H1 (cell line): Measurements from ENCODE around the gene YOD1. TPM values are rescaled to one million over a fixed set of nuclear protein-coding genes. Genes with fewer than 3 reads are reported as not detected.

ENCODE experiments used
- CTCF ChIA-PET: fragments of 300-600 bp; sonication (Branson Sonifier 250); formaldehyde crosslinking; loops from one replicate; lab custom pipeline; 2021; ENCODE audit not compliant: partially characterized antibody; lab: Charles Lee
- POLR2A ChIA-PET: fragments of 300-600 bp; sonication (Branson Sonifier 250); formaldehyde crosslinking; loops from one replicate; lab custom pipeline; 2021; ENCODE audit warnings: inconsistent platforms; ENCODE audit not compliant: partially characterized antibody; lab: Charles Lee
- DNase-seq, 2 experiments: peaks; one replicate each; pipeline versions ENCODE4 v3.0.0 to v3.0.0-alpha.2; 2010 to 2022; ENCODE audit warnings: low spot score in 2 of 2, low read depth in 1 of 2, mixed read lengths in 1 of 2
- FAIRE-seq: peaks from 2 replicates; lab custom pipeline; 2011; peaks lifted over from hg19 to GRCh38; lab: Jason Lieb, UNC
- H2AFZ ChIP-seq: 2 replicates; pipeline ENCODE4 v1.8.1; 2012; ENCODE audit warnings: low read length, inconsistent platforms
- H2AK5ac ChIP-seq: 2 replicates; pipeline ENCODE4 v1.6.1; 2013; ENCODE audit warnings: low read depth, low read length
- H2BK120ac ChIP-seq: replicated peaks from 2 replicates; pipeline ENCODE3; 2013; ENCODE audit warnings: low read depth, low read length, inconsistent platforms
- H2BK12ac ChIP-seq: 2 replicates; pipeline ENCODE4 v1.6.1; 2013; ENCODE audit warnings: low read depth, low read length
- H2BK15ac ChIP-seq: 2 replicates; pipeline ENCODE4 v1.6.1; 2013; ENCODE audit warnings: low read length
- H2BK20ac ChIP-seq: 2 replicates; pipeline ENCODE4 v1.6.1; 2013; ENCODE audit warnings: low read length
- H2BK5ac ChIP-seq: 2 replicates; pipeline ENCODE4 v1.6.1; 2013; ENCODE audit warnings: low read depth, low read length
- H3K14ac ChIP-seq: 2 replicates; pipeline ENCODE4 v1.6.1; 2013; ENCODE audit warnings: inconsistent platforms; ENCODE audit not compliant: insufficient read length
- H3K18ac ChIP-seq: 2 replicates; pipeline ENCODE4 v1.6.1; 2013; ENCODE audit warnings: low read length; ENCODE audit errors: extremely low read depth
- H3K23ac ChIP-seq: 2 replicates; pipeline ENCODE4 v1.6.1; 2013; ENCODE audit warnings: inconsistent platforms; ENCODE audit not compliant: insufficient read length
- H3K23me2 ChIP-seq: 2 replicates; pipeline ENCODE4 v1.6.1; 2013; ENCODE audit warnings: low read depth, low read length
- H3K27ac ChIP-seq: 2 replicates; pipeline ENCODE4 v1.6.1; 2011; ENCODE audit warnings: low read depth, low read length, inconsistent platforms
- H3K27me3 ChIP-seq, 4 experiments: replicated peaks in 1 of 4; 1 replicate in 1 of 4; 2 replicates in 3 of 4; pipeline versions ENCODE4 v1.6.1 to v1.8.1; 2011 to 2013; ENCODE audit warnings: low read length in 3 of 4, mild to moderate bottlenecking in 3 of 4, inconsistent platforms in 2 of 4, mixed read lengths in 2 of 4, moderate library complexity in 1 of 4; ENCODE audit not compliant: control insufficient read depth in 3 of 4, insufficient read depth in 3 of 4; ENCODE audit errors: extremely low read depth in 1 of 4
- H3K36me3 ChIP-seq, 4 experiments: 2 replicates each; pipeline versions ENCODE4 v1.6.1 to v1.8.1; 2011 to 2013; ENCODE audit warnings: mild to moderate bottlenecking in 4 of 4, low read length in 3 of 4, moderate library complexity in 2 of 4, control low read depth in 1 of 4, inconsistent platforms in 1 of 4; ENCODE audit not compliant: insufficient read depth in 4 of 4, control insufficient read depth in 2 of 4
- H3K4ac ChIP-seq: replicated peaks from 2 replicates; pipeline ENCODE3; 2013; ENCODE audit warnings: low read length, low read depth, mixed read lengths, inconsistent platforms; ENCODE audit not compliant: insufficient read length
- H3K4me1 ChIP-seq, 4 experiments: replicated peaks in 1 of 4; 1 replicate in 1 of 4; 2 replicates in 3 of 4; pipeline versions ENCODE4 v1.6.1 to v1.8.1; 2011 to 2013; ENCODE audit warnings: low read length in 3 of 4, inconsistent platforms in 2 of 4, mixed read lengths in 1 of 4; ENCODE audit not compliant: insufficient read depth in 4 of 4, control insufficient read depth in 3 of 4
- H3K4me2 ChIP-seq, 2 experiments: 2 replicates each; pipeline versions ENCODE4 v1.6.1 to v1.8.1; 2011 to 2013; ENCODE audit warnings: low read depth in 2 of 2, low read length in 2 of 2, control low read depth in 1 of 2, inconsistent platforms in 1 of 2, mild to moderate bottlenecking in 1 of 2; ENCODE audit not compliant: insufficient read depth in 1 of 2
- H3K4me3 ChIP-seq, 4 experiments: fragments of 200-600, 300-600 bp in 1 of 4; sonication (generic), shearing (Covaris generic), sonication (Bioruptor Twin) in 1 of 4; 2 replicates each; pipeline versions ENCODE4 v1.5.1 to v1.8.1; 2011 to 2016; ENCODE audit warnings: low read length in 4 of 4, low read depth in 3 of 4, control low read depth in 2 of 4, inconsistent platforms in 2 of 4, mild to moderate bottlenecking in 2 of 4, mixed read lengths in 1 of 4, moderate library complexity in 1 of 4; ENCODE audit not compliant: insufficient read depth in 2 of 4; ENCODE audit errors: extremely low read depth in 1 of 4
- H3K56ac ChIP-seq: replicated peaks from 2 replicates; pipeline ENCODE3; 2013; ENCODE audit warnings: low read depth, mild to moderate bottlenecking, mixed read lengths, low read length, inconsistent platforms; ENCODE audit not compliant: insufficient read length
- H3K79me1 ChIP-seq: 2 replicates; pipeline ENCODE4 v1.6.1; 2013; ENCODE audit warnings: low read depth, low read length, control low read depth
- H3K79me2 ChIP-seq, 2 experiments: 2 replicates each; pipeline versions ENCODE4 v1.6.1 to v1.8.1; 2012 to 2013; ENCODE audit warnings: low read length in 2 of 2, mild to moderate bottlenecking in 2 of 2, inconsistent platforms in 1 of 2; ENCODE audit not compliant: insufficient read depth in 2 of 2, control insufficient read depth in 1 of 2
- H3K9ac ChIP-seq, 4 experiments: replicated peaks in 1 of 4; 1 replicate in 1 of 4; 2 replicates in 3 of 4; pipeline versions ENCODE4 v1.6.1 to v1.8.1; 2011 to 2013; ENCODE audit warnings: low read depth in 3 of 4, low read length in 3 of 4, control low read depth in 2 of 4, mild to moderate bottlenecking in 2 of 4, moderate library complexity in 2 of 4, inconsistent platforms in 1 of 4; ENCODE audit errors: extremely low read depth in 1 of 4
- H3K9me3 ChIP-seq, 2 experiments: 2 replicates each; pipeline versions ENCODE4 v1.6.1 to v1.8.1; 2012 to 2013; ENCODE audit warnings: mild to moderate bottlenecking in 2 of 2, moderate library complexity in 2 of 2, control low read depth in 1 of 2, inconsistent platforms in 1 of 2, low read depth in 1 of 2, low read length in 1 of 2, mixed read lengths in 1 of 2; ENCODE audit not compliant: insufficient read depth in 2 of 2
- H4K20me1 ChIP-seq, 2 experiments: replicated peaks in 1 of 2; 2 replicates each; pipeline versions ENCODE3 to v1.8.1; 2011 to 2013; ENCODE audit warnings: inconsistent platforms in 2 of 2, low read length in 2 of 2, mild to moderate bottlenecking in 1 of 2; ENCODE audit not compliant: insufficient read depth in 2 of 2, control insufficient read depth in 1 of 2
- H4K5ac ChIP-seq: 2 replicates; pipeline ENCODE4 v1.6.1; 2013; ENCODE audit warnings: low read length, low read depth, mixed read lengths, inconsistent platforms; ENCODE audit not compliant: insufficient read length
- H4K8ac ChIP-seq: 2 replicates; pipeline ENCODE4 v1.8.0; 2013; ENCODE audit warnings: mild to moderate bottlenecking, moderate library complexity, low read length, inconsistent platforms; ENCODE audit not compliant: insufficient read depth; ENCODE audit errors: extremely low read depth
- H4K91ac ChIP-seq: replicated peaks from 2 replicates; pipeline ENCODE3; 2013; ENCODE audit warnings: low read length, mixed read lengths, inconsistent platforms; ENCODE audit not compliant: insufficient read length
- WGBS, 2 experiments: shearing (Covaris generic) in 1 of 2; methylation state at CpG; one replicate each; pipeline versions ENCODE4 v1.1.6 to v1.1.7; 2013 to 2015; ENCODE audit warnings: low lambda C conversion rate in 2 of 2, mixed read lengths in 2 of 2, inconsistent platforms in 1 of 2, low coverage in 1 of 2, missing lambda C conversion rate in 1 of 2; ENCODE audit not compliant: insufficient replicate concordance in 2 of 2, insufficient coverage in 1 of 2, insufficient read length in 1 of 2; ENCODE audit errors: extremely low coverage in 1 of 2, missing lambda C conversion rate in 1 of 2; 5-methylcytosine and 5-hydroxymethylcytosine counted together
- polyA plus RNA-seq, 7 experiments: library from polyadenylated mRNA; depleted of rRNA in 3 of 7; stranded (reverse) in 5 of 7; unstranded in 2 of 7; fragments of >200 nt in 5 of 7; fragments of 200-250 nt in 2 of 7; gene quantifications; 1 replicate in 5 of 7; 2 replicates in 1 of 7; 4 replicates in 1 of 7; pipeline versions ENCODE4 v1.2.1 to v1.2.3, GENCODE V29; 2011 to 2013; ENCODE audit warnings: missing spikeins in 2 of 7, mixed read lengths in 2 of 7
- total RNA-seq: library from RNA; stranded (reverse); fragmentation: NEBNext Ultra II Directional; extraction: Animal tissue kit (Norgen Biotek cat#: 25700); gene quantifications from 2 replicates; pipeline ENCODE4 v1.2.1, GENCODE V29; 2021

Gene YOD1
- total and polyA plus RNA-seq, 2 of the 8 experiments (the other 6 are each of a cell fraction or from before 2014, with no cell fraction given) = 1.9 to 11.8 TPM

DNA sequence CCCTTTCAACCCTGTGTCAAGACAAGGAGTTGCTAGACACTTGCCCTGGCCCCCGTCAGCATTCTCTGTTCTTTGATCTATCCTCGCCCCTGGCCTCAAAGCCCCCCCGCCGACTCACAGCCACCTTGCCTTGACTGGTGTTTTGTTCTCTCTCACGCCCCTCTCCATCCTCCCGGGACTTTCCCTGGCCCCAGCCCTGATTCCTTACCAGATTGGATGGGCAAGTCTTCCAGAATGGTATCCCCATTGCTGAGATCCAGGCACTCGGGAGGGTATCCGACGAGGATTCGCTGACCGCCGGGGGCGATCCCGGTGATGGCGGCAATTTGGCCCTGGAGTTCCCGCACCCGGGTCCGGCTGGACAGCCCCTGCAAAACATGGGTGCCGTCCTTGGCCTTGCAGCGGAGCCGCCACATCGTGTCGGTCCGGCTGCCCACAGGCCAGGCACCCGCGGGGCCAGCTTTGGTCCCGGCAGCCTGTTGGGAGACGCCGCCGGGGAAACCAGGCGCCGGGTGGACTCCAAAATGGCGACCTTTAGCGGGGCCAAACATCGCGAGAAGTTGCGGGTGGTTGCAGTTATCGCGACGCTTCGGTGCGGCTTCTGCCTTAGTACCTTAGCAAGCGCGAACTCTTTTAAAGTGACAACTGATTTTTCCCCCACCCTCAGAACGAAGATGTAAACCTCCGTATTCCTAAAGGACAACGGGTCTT is 373 bp downstream of the YOD1 start:
- H2BK5ac ChIP-seq = peak overlapping the region; percentile 3
- WGBS, 2 experiments = 2% methylated on average over 40 of the region's 47 CpGs; no CpG with 5 or more reads in 1 of the 2 experiments
- peak overlapping the region; percentile 93 to 97 (median 95) for H3K9ac ChIP-seq
- no peak overlapping the region for H3K14ac ChIP-seq
- peak overlapping the region; percentile 39 for H3K4ac ChIP-seq
- peak overlapping the region; percentile 98 for H2AFZ ChIP-seq
- H3K9me3 ChIP-seq = no peaks in the 10 kb centered on the region
- peak overlapping the region; percentile 62 for H3K56ac ChIP-seq
- no peak overlapping the region; the same call in 1 of the 2 replicates for H2BK15ac ChIP-seq
- no peak overlapping the region for H2BK120ac ChIP-seq
- H3K4me2 ChIP-seq = peak overlapping the region; percentile 58 to 73
- no peak overlapping the region for H2AK5ac ChIP-seq
- H3K27me3 ChIP-seq = no peaks in the 10 kb centered on the region
- POLR2A ChIA-PET = interaction anchor here (0.9 to 2.9 kb wide), 5 partner anchors 9 to 348 kb away, joined by 3 to 15 read pairs (median 3); partner anchors contain the start of gene C1orf116
- peak overlapping the region; percentile 78 for H4K91ac ChIP-seq
- peak overlapping the region; percentile 99 for H4K8ac ChIP-seq
- peak overlapping the region; percentile 95 for H3K27ac ChIP-seq
- H3K79me1 ChIP-seq = no peaks in the 10 kb centered on the region; the same call in 1 of the 2 replicates
- peak overlapping the region; percentile 69; the same call in 1 of the 2 replicates for H2BK12ac ChIP-seq
- H3K23ac ChIP-seq = no peak overlapping the region
- H3K18ac ChIP-seq = peak overlapping the region; percentile 76
- H3K4me1 ChIP-seq = peaks cover 0 to 8% (median 2%) of the 10 kb centered on the region in 4 experiments; a peak in 3 of 7 replicates
- FAIRE-seq = no peak
- H3K36me3 ChIP-seq = peaks cover 9 to 30% (median 10%) of the 10 kb centered on the region in 4 experiments
- CTCF ChIA-PET = interaction anchor here (0.7 to 4.2 kb wide), 17 partner anchors 8 to 138 kb away, joined by 3 to 40 read pairs (median 5); partner anchors contain the start of gene C1orf116
- peaks cover 9 to 12% of the 10 kb centered on the region in 2 experiments for H4K20me1 ChIP-seq
- H3K23me2 ChIP-seq = peaks cover 5% of the 10 kb centered on the region; the same call in 1 of the 2 replicates
- H3K4me3 ChIP-seq = peak overlapping the region; percentile 73 to 99 (median 99)
- H3K79me2 ChIP-seq = peaks cover 3 to 48% of the 10 kb centered on the region in 2 experiments; a peak in 3 of 4 replicates
- H2BK20ac ChIP-seq = no peak overlapping the region
- peak overlapping the region; percentile 83 for H4K5ac ChIP-seq
- peak; percentile 73 to 92 for DNase-seq
